ENCODE measurements around the gene LHX3.
"Not testable (repeated sequence)": the region's sequence is repeated elsewhere in the genome, so short reads cannot be mapped to it uniquely, and the experiment has no call there.

Gene LHX3

DNA sequence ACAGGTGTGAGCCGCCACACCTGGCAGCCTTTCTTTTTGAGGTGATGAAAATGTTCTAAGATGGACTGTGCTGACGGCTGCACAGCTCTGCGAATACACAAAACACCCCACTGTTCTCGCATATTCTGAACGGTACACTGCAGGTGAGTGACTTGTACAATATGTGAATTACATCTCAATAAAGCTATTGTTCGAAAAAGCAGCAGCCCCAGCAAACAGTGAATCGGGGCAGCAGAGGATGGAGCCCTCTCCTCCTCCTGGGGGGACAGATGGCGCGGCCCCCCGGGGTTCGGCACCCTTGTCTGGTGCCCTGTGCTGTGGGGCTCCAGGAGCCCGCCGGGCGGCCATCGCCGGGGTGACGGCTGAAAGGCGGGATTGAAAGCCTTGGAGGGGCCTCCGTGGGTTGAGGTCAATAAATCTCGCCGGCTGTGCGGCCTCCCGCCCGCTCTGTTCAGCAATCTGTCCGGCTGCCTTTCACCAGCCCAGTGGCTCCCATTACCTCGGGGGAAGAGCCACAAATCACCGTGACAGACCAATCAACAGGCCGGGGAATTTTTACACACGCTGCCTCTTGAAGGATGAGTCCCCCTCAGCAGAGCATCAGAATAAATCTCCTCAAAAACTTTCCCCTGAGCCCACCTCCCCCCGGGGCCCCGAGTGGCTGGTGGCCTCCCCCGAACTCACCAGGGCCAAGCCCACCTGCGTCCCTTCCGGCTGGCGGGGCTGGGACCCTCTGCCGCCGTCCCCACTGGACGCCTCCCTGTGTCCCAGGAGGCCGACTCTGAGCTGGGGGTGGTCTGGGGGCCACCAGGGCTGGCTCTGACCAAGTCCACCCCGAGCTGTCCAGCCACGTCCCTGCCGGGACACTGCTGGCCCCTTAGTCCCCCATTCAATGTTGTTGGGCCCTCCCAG is 48.5 kb downstream of the LHX3 start:
- DNase-seq (ENCODE audit: low read depth in 2 of 2, low spot score in 1 of 2): no peak

- DNase-seq (ENCODE audit: low read depth in 2 of 2, low spot score in 1 of 2): no peak
Observed at GRCh38 chr9:136155576-136155975, 49.4 kb downstream of the LHX3 start.

- no peak for DNase-seq (ENCODE audit: low read depth in 2 of 2, low spot score in 1 of 2)
Observed at GRCh38 chr9:136154943-136155342, 50.0 kb downstream of the LHX3 start.

GRCh38 chr9:136153381-136154065 is 51.4 kb downstream of the LHX3 start:
- no peak for DNase-seq (ENCODE audit: low read depth in 2 of 2, low spot score in 1 of 2)

- no peak for DNase-seq (ENCODE audit: low read depth in 2 of 2, low spot score in 1 of 2)
Observed at GRCh38 chr9:136152931-136153330, 52.0 kb downstream of the LHX3 start.

- no peak for DNase-seq (ENCODE audit: low read depth in 2 of 2, low spot score in 1 of 2)
Observed at GRCh38 chr9:136152543-136152866, 52.4 kb downstream of the LHX3 start.

GRCh38 chr9:136151848-136152542 is 52.9 kb downstream of the LHX3 start:
- DNase-seq (ENCODE audit: low read depth in 2 of 2, low spot score in 1 of 2): no peak

DNA sequence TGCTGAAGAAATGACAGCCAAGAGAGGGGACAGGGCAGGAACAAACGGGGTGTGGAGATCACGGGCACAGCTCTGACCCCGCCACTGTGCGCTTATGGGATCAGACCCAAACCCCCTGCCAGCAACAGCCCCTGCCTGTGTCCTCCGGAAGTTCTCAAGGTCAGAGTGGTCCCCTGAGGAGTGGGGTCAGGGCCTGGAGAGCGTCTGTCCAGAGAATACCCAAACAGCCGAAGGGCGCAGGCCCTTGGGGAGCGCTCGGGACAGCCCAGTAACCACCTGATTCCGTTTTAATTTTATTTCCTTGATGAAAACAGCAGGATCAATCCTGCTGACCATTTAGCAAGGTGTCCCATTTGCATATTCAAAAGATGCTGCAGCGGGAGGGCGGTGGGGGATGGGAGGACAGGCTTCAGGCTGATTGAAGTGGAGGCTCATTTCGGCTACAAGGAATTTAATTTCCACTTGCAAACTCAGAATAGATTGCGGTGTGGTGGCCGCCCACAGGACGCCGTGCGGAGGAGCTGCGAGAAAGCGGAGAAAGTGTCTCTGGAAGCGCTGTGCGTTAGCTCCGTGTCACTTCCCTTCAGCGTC is 53.6 kb downstream of the LHX3 start:
- no peak for DNase-seq (ENCODE audit: low read depth in 2 of 2, low spot score in 1 of 2)

DNA sequence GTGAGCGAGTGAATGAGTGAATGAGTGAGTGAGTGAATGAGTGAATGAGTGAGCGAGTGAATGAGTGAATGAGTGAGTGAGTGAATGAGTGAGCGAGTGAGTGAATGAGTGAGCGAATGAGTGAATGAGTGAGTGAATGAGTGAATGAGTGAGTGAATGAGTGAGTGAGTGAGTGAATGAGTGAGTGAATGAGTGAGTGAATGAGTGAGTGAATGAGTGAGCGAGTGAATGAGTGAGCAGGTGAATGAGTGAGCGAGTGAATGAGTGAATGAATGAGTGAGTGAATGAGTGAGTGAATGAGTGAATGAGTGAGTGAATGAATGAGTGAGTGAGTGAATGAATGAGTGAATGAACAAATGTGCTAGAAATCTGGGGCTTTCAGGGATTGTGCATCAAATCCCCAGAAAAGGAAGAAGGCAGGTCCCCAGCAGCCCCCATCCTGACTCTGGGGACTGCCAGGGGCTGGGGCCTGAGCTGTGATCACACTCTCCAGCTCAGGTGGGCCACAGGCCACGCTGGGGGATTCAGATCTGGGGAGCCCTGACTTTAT is 54.2 kb downstream of the LHX3 start:
- DNase-seq (ENCODE audit: low read depth in 2 of 2, low spot score in 1 of 2): not testable (repeated sequence)

GRCh38 chr9:136149853-136150252 is 55.1 kb downstream of the LHX3 start:
- DNase-seq (ENCODE audit: low read depth in 2 of 2, low spot score in 1 of 2): no peak

DNA sequence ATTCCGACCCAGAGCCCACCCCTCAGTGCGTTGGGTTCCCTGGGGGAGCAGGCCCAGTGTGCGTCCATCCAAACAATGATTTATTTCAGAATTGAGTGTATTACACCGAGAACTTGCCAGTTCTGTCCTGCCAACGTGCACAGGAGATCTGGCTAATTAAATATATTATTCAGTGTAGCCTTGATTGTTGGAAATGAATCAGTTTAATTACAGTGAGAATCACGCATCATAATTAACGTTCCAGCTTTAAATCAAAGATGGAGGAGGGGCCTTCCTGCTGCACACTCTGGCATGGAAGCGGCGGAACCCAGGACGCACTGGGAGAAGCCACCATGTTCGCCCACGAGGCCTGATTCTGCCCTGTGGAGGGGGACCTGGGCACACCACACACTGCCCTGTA is 55.6 kb downstream of the LHX3 start:
- DNase-seq (ENCODE audit: low read depth in 2 of 2, low spot score in 1 of 2): no peak

GRCh38 chr9:136148766-136149165 is 56.2 kb downstream of the LHX3 start:
- no peak for DNase-seq (ENCODE audit: low read depth in 2 of 2, low spot score in 1 of 2)

GRCh38 chr9:136147890-136148714 is 56.8 kb downstream of the LHX3 start:
- DNase-seq (ENCODE audit: low read depth in 2 of 2, low spot score in 1 of 2): no peak

DNA sequence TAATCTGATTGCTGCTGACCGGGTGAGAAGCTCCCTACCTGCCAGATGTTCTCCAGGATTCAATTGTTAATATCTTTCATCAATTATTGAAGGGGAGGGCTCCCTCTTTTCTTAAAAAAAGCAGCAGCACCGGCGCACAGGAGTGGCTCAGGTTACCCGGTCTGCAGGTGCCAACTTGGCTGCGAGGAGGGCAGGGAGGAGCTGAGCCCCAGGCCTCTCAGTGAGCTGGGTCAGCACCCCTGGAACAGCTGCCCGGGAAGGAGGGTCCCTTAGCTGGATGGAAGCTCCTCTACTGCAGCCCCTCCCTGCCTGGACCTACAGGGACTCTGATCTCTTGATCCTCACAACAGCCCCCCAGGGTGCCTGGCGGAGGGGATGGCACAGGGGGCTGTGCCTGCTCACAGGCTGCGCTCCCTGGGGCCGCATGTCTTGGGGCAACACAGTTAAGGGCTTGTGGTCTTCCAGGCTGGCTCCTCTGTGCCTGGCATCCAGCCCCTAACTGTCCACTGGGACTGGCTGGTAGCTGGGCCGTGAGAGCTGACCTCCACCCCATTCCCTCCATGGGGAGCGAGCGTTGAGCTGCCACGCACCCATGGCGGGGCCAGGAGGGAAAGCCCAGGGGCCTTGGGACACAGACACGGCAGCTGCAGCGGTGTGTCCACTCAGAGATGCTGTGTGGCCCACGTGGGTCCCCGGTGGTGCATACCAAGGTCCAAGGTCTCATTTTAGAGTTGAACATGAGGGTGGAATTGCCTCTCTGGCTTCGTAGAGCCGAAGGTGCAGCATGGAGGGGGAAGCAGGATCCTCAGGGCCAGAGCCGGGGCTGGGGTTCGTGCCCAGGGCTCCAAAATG is 57.7 kb downstream of the LHX3 start:
- DNase-seq (ENCODE audit: low read depth in 2 of 2, low spot score in 1 of 2): no peak

Data from stimulated activated CD8-positive, alpha-beta memory T cell treated with anti-CD3 and anti-CD28 coated beads, Interleukin-4, amount 100 ng/mL, for 1 hour (primary cell).